Stimulated activated CD8-positive, alpha-beta memory T cell treated with anti-CD3 and anti-CD28 coated beads, Interleukin-4, amount 100 ng/mL, for 4 hours (primary cell): ENCODE data around the gene CLEC14A.

Experiments
- DNase-seq, 2 donors: peaks; one replicate each; pipeline ENCODE4 v3.0.0-alpha.2; 2020; ENCODE audit warnings: low read depth in 2 of 2, low spot score in 1 of 2

The CLEC14A gene

DNA sequence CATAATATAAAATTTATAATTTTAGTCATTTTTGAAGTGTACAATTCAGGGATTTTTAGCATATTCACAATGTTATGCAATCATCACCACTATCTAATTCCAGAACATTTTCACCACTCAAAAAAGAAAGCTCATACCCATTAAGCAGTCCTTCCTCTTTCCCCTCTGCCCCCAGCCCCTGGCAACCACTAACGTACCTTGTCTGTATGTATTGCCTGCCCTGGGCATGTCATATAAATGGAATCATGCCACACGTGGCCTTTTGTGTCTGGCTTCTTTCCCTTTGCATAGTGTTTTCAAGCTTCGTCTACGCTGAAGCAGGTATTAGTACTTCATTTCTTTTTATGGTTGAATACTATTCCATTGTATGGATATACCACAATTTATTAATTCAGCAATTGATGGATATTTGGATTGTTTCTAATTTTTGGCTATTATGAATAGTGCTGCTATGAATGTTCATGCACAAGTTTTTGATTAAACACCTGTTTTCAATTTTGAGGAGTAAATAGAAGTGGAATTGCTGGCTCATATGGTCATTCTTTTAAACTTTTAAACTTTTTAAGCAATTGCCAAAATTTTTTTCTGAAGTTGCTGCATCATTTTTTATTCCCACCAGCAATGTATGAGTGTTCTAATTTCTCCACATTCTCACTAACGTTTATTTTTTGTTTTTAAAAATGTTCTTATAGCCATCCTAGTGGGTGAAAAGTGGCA, 49.8 kb downstream of the CLEC14A start:
- DNase-seq, result no peak

GRCh38 chr14:38205119-38205813, 50.6 kb downstream of the CLEC14A start:
- DNase-seq, result no peak

GRCh38 chr14:38204719-38205115, 51.2 kb downstream of the CLEC14A start:
- no peak for DNase-seq
